Measurements from ENCODE around the gene C1QTNF8.

The C1QTNF8 gene

DNA sequence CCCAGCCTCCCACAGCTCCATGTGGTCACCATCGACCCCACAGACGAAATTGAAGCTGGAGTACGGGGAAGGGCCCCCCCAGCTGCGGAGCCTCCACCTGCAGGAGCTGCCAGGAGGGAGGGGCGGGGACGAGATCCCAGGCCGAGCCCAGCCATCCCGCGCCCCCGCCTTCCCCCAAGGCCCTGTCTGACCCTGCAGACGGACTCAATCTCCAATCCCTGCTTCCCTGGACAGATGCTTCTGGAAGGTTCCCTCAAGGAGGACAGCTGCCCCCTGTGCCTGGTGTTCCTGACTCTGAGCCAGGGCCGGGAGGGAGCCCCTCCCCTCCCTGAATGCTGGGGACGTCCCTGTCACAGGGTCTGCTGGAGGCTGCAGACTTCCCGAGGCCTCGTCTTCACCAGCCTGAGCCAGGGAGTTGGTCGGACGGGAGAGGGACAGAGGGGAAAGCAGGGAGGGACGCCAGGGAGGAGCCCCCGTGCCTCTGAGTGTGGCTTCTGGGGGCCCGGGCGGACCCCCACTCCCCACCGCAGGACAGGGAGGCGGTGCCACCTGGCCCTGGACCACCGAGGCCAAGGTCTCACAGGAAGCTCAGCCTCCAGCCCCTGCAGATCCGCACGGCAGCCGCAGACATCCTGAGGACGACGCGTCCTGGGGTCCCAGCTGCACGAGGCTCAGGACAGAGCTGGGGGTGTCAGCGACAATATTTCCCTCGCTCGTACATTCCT lies 21.3 kb upstream of the C1QTNF8 start:
- no peaks in the 10 kb centered on the region for H3K36me3 ChIP-seq (ENCODE audit: insufficient read depth, low read length)
- H3K9me3 ChIP-seq (replicated peaks; ENCODE audit: low read length), result no peaks in the 10 kb centered on the region
- peaks cover 32% of the 10 kb centered on the region for H3K27me3 ChIP-seq (ENCODE audit: control insufficient read depth, insufficient read depth, low read length)
- H3K4me3 ChIP-seq (ENCODE audit: low read length), result no peak overlapping the region
- no peaks in the 10 kb centered on the region for H3K4me1 ChIP-seq (ENCODE audit: control insufficient read depth, insufficient read depth, low read length)
- H3K4me2 ChIP-seq (ENCODE audit: low read length), result no peak overlapping the region
- H3K9ac ChIP-seq (ENCODE audit: low read depth, low read length), result no peak overlapping the region

DNA sequence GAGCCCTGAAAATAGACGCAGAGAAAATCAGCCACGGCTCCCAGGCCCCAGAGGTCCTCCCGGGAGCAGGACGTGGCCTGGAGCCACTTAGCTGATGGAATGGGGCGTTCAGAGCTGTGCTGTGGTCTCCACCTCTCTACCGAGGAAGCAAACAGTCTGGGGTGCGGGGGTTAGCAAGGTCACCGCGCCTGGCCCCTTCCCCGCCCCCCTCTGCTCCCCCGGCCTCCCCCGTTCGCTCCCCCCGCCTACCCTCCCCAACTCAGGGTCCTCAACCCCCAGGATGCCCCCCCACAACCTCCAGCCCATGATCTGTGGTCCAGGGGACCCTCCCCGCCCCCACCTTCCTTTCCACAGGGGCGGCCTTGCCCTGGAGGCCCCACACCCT lies 20.6 kb upstream of the C1QTNF8 start:
- H3K4me2 ChIP-seq (ENCODE audit: low read length), result no peak overlapping the region
- H3K9me3 ChIP-seq (replicated peaks; ENCODE audit: low read length), result no peaks in the 10 kb centered on the region
- peaks cover 39% of the 10 kb centered on the region for H3K27me3 ChIP-seq (ENCODE audit: control insufficient read depth, insufficient read depth, low read length)
- H3K4me3 ChIP-seq (ENCODE audit: low read length), result no peak overlapping the region
- no peaks in the 10 kb centered on the region for H3K36me3 ChIP-seq (ENCODE audit: insufficient read depth, low read length)
- H3K4me1 ChIP-seq (ENCODE audit: control insufficient read depth, insufficient read depth, low read length), result no peaks in the 10 kb centered on the region
- H3K9ac ChIP-seq (ENCODE audit: low read depth, low read length), result no peak overlapping the region

- H3K4me1 ChIP-seq (ENCODE audit: control insufficient read depth, insufficient read depth, low read length), result no peaks in the 10 kb centered on the region
- no peaks in the 10 kb centered on the region for H3K9me3 ChIP-seq (replicated peaks; ENCODE audit: low read length)
- H3K4me2 ChIP-seq (ENCODE audit: low read length), result no peak overlapping the region
- no peak overlapping the region for H3K4me3 ChIP-seq (ENCODE audit: low read length)
- H3K9ac ChIP-seq (ENCODE audit: low read depth, low read length), result no peak overlapping the region
- no peaks in the 10 kb centered on the region for H3K36me3 ChIP-seq (ENCODE audit: insufficient read depth, low read length)
- peaks cover 53% of the 10 kb centered on the region for H3K27me3 ChIP-seq (ENCODE audit: control insufficient read depth, insufficient read depth, low read length)
Measured at GRCh38 chr16:1113889-1114526, 18.0 kb upstream of the C1QTNF8 start.

DNA sequence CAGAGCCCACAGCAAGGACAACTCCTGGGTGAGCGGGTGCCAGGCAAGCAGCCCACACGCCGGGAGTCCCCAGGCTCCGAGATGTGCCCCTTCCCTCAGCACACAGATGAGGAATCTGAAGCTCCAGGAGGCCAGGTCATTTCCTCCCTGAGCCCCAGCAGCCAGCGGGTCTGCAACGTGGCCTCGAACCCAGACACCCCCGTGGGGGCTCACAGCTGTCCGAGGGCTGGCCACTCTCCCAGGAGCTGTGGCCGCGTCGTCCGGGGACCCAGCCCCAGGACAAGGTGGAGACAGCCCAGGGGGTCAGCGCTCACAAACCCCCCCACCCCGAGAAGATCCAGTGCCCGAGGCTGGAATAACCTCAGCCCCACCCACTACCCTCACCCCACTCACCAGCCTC lies 17.4 kb upstream of the C1QTNF8 start:
- no peaks in the 10 kb centered on the region for H3K9me3 ChIP-seq (replicated peaks; ENCODE audit: low read length)
- no peaks in the 10 kb centered on the region for H3K4me1 ChIP-seq (ENCODE audit: control insufficient read depth, insufficient read depth, low read length)
- no peak overlapping the region for H3K4me3 ChIP-seq (ENCODE audit: low read length)
- peaks cover 55% of the 10 kb centered on the region for H3K27me3 ChIP-seq (ENCODE audit: control insufficient read depth, insufficient read depth, low read length)
- H3K9ac ChIP-seq (ENCODE audit: low read depth, low read length), result no peak overlapping the region
- H3K4me2 ChIP-seq (ENCODE audit: low read length), result no peak overlapping the region
- no peaks in the 10 kb centered on the region for H3K36me3 ChIP-seq (ENCODE audit: insufficient read depth, low read length)

DNA sequence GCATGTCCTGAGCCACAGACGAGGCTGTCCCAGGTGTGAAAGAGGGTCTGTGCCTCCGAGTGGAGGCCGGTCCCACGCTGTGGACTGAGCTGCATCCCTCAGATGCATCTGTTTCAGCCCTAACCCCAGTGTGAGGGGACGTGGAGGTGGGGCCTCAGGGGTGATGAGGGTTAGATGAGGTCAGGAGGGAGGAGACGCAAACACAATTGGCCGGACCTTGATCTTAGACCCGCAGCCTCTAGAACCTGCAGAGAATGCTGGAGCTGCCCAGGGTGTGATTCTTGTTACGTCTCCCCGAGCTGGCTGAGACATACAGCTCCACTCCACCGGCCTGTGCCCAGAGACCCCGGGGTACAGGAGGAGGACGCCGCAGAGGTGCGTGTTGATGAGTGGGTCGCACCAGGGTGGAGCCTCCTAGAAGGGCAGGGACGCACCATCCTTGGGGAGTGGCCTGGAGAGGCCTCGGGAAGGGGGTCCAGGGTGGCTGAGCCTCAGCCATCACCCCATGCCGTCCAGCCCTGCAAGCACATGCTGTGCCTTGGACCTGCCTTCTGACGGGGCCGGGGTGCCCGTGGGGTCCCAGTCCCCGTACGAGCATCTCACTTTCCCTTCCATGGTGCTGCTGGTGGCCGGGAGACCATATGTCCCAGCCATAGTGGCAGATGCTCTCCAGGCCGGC lies 16.6 kb upstream of the C1QTNF8 start:
- Histone ChIP-seq H3K9ac (ENCODE audit: low read depth, low read length) (no peak overlapping the region), H3K9me3 (replicated peaks; ENCODE audit: low read length) (no peaks in the 10 kb centered on the region), H3K36me3 (ENCODE audit: insufficient read depth, low read length) (no peaks in the 10 kb centered on the region), H3K4me2 (ENCODE audit: low read length) (no peak overlapping the region), H3K4me3 (ENCODE audit: low read length) (no peak overlapping the region), H3K4me1 (ENCODE audit: control insufficient read depth, insufficient read depth, low read length) (no peaks in the 10 kb centered on the region), H3K27me3 (ENCODE audit: control insufficient read depth, insufficient read depth, low read length) (peaks cover 59% of the 10 kb centered on the region)

GRCh38 chr16:1109648-1110047 lies 13.6 kb upstream of the C1QTNF8 start:
- Histone ChIP-seq H3K36me3 (ENCODE audit: insufficient read depth, low read length) (no peaks in the 10 kb centered on the region), H3K4me2 (ENCODE audit: low read length) (no peak overlapping the region), H3K4me3 (ENCODE audit: low read length) (no peak overlapping the region), H3K9me3 (replicated peaks; ENCODE audit: low read length) (no peaks in the 10 kb centered on the region), H3K9ac (ENCODE audit: low read depth, low read length) (no peak overlapping the region), H3K27me3 (ENCODE audit: control insufficient read depth, insufficient read depth, low read length) (peaks cover 72% of the 10 kb centered on the region), H3K4me1 (ENCODE audit: control insufficient read depth, insufficient read depth, low read length) (no peaks in the 10 kb centered on the region)

DNA sequence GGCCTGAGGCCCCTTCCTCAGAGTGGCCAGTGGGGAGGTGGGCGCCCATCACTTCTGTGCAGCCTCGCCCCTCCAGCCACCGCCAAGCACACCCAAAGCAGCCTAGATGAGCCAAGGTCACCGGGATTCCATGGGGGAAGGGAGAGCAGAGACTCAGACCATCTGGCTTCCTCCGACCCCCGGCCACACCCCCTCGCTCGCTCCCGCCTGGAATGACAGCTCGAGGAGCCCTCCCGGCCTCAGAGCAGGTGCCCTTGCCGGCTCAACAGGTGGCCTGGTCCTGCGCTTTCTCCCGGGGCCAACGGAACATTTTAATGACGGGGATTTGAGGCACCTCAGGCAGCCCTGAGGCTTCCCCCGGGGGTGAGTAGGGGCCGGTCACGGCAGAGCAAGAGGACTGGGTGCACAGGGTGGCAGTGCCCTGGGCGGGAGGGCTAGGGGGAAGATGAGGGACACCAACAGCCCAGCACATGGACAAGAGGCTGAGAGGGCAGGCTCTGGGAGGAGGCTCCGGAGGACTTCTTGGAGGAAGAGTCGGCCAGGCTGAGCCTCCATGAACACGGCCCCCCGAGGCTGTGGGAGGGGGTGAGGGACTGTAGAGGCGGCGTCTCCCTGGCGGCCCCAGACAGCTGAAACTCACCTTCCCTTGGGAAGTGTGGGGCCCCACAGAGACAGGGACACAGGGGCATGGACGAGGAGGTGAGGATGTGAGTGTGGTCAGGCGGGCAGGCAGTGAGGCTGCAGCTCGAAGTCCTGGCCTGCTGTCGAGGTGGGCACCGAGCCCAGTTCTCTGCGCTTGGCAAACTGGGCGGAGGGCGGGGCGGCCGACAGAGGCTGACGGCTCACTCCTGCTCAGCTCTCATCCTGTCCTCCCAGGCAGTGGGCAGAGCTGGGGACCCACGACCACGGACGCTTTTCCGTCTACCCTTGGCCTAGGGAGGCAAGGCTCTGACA lies 12.5 kb upstream of the C1QTNF8 start:
- H3K9me3 ChIP-seq (replicated peaks; ENCODE audit: low read length), result no peaks in the 10 kb centered on the region
- peaks cover 76% of the 10 kb centered on the region for H3K27me3 ChIP-seq (ENCODE audit: control insufficient read depth, insufficient read depth, low read length)
- no peak overlapping the region for H3K4me3 ChIP-seq (ENCODE audit: low read length)
- no peaks in the 10 kb centered on the region for H3K4me1 ChIP-seq (ENCODE audit: control insufficient read depth, insufficient read depth, low read length)
- no peak overlapping the region for H3K4me2 ChIP-seq (ENCODE audit: low read length)
- H3K36me3 ChIP-seq (ENCODE audit: insufficient read depth, low read length), result no peaks in the 10 kb centered on the region
- no peak overlapping the region for H3K9ac ChIP-seq (ENCODE audit: low read depth, low read length)

GRCh38 chr16:1107731-1108130 lies 11.7 kb upstream of the C1QTNF8 start:
- Histone ChIP-seq H3K4me3 (ENCODE audit: low read length) (no peak overlapping the region), H3K27me3 (ENCODE audit: control insufficient read depth, insufficient read depth, low read length) (peaks cover 67% of the 10 kb centered on the region), H3K4me2 (ENCODE audit: low read length) (no peak overlapping the region), H3K4me1 (ENCODE audit: control insufficient read depth, insufficient read depth, low read length) (peaks cover 2% of the 10 kb centered on the region), H3K9me3 (replicated peaks; ENCODE audit: low read length) (no peaks in the 10 kb centered on the region), H3K9ac (ENCODE audit: low read depth, low read length) (no peak overlapping the region), H3K36me3 (ENCODE audit: insufficient read depth, low read length) (no peaks in the 10 kb centered on the region)

- no peak overlapping the region for H3K4me2 ChIP-seq (ENCODE audit: low read length)
- H3K9me3 ChIP-seq (replicated peaks; ENCODE audit: low read length), result no peaks in the 10 kb centered on the region
- peaks cover 62% of the 10 kb centered on the region for H3K27me3 ChIP-seq (ENCODE audit: control insufficient read depth, insufficient read depth, low read length)
- H3K36me3 ChIP-seq (ENCODE audit: insufficient read depth, low read length), result no peaks in the 10 kb centered on the region
- no peak overlapping the region for H3K4me3 ChIP-seq (ENCODE audit: low read length)
- H3K4me1 ChIP-seq (ENCODE audit: control insufficient read depth, insufficient read depth, low read length), result peaks cover 2% of the 10 kb centered on the region
- no peak overlapping the region for H3K9ac ChIP-seq (ENCODE audit: low read depth, low read length)
Measured at GRCh38 chr16:1107141-1107540, 11.1 kb upstream of the C1QTNF8 start.

DNA sequence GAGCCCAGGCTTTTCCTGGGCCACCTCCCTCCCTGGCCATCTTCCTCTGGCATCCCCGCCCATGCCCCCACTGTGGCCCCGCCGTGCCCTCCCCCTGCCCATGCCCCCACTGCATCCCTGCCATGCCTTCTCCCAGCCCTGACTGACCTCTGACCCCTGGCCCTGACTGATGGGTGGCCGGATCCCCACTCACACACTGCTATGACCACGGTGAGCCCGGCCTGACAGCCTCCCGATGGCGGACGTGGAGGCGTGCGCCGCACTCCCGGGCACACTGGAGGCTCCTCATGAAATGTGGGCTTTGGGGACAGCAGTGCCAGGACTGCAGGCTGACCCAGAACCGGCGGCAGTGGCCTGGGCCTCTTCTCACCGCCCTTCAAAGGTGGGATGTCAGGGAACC lies 10.6 kb upstream of the C1QTNF8 start:
- H3K4me3 ChIP-seq (ENCODE audit: low read length), result no peak overlapping the region
- H3K9ac ChIP-seq (ENCODE audit: low read depth, low read length), result no peak overlapping the region
- peaks cover 2% of the 10 kb centered on the region for H3K4me1 ChIP-seq (ENCODE audit: control insufficient read depth, insufficient read depth, low read length)
- H3K4me2 ChIP-seq (ENCODE audit: low read length), result no peak overlapping the region
- H3K27me3 ChIP-seq (ENCODE audit: control insufficient read depth, insufficient read depth, low read length), result peaks cover 57% of the 10 kb centered on the region
- H3K9me3 ChIP-seq (replicated peaks; ENCODE audit: low read length), result no peaks in the 10 kb centered on the region
- no peaks in the 10 kb centered on the region for H3K36me3 ChIP-seq (ENCODE audit: insufficient read depth, low read length)
